MCF 10A (cell line): ENCODE data around the gene CAPZB. TPM values are rescaled to one million over a fixed set of nuclear protein-coding genes. Genes with fewer than 3 reads are reported as not detected.

Experiments used
- BruUV-seq: library from RNA; stranded (reverse); fragments of 400-500 nt; replicated peaks from 2 replicates; lab custom pipeline; 2021; lab: Mats Ljungman, UMichigan
- CTCF ChIA-PET: fragments of 300-600 bp; sonication (Branson Sonifier 250); formaldehyde crosslinking; extraction: SDS; loops from one replicate; lab custom pipeline; 2021; ENCODE audit warnings: antibody characterized with exemption, inconsistent platforms; lab: Yijun Ruan, JAX
- POLR2A ChIA-PET: fragments of 300-600, 350-650 bp; sonication (Branson Sonifier 250); formaldehyde crosslinking; extraction: SDS; loops from one replicate; lab custom pipeline; 2020; ENCODE audit warnings: antibody characterized with exemption, inconsistent platforms; lab: Yijun Ruan, JAX
- DNase-seq: peaks from one replicate; pipeline ENCODE4 v3.0.0-alpha.2; 2018; ENCODE audit not compliant: unreplicated experiment
- H3K27ac Mint-ChIP-seq: one replicate; pipeline ENCODE4 v1.8.0; 2022; ENCODE audit warnings: mild to moderate bottlenecking, low read depth, mixed read lengths; ENCODE audit not compliant: unreplicated experiment
- H3K27me3 Mint-ChIP-seq: one replicate; pipeline ENCODE4 v1.8.0; 2022; ENCODE audit warnings: mixed read lengths; ENCODE audit not compliant: insufficient read depth, unreplicated experiment
- H3K36me3 Mint-ChIP-seq: one replicate; pipeline ENCODE4 v1.8.0; 2022; ENCODE audit warnings: mild to moderate bottlenecking, moderate library complexity, mixed read lengths; ENCODE audit not compliant: insufficient read depth, unreplicated experiment
- H3K4me1 Mint-ChIP-seq: one replicate; pipeline ENCODE4 v1.8.0; 2022; ENCODE audit warnings: mixed read lengths; ENCODE audit not compliant: insufficient read depth, unreplicated experiment
- H3K4me3 Mint-ChIP-seq: one replicate; pipeline ENCODE4 v1.8.0; 2022; ENCODE audit warnings: mild to moderate bottlenecking, moderate library complexity, mixed read lengths; ENCODE audit not compliant: unreplicated experiment
- H3K9me3 Mint-ChIP-seq: one replicate; pipeline ENCODE4 v1.8.0; 2022; ENCODE audit warnings: mixed read lengths; ENCODE audit not compliant: unreplicated experiment
- CTCF ChIP-seq: fragments of 200-600 bp; IDR thresholded peaks from one replicate; pipeline ENCODE4 v1.8.0; 2022; ENCODE audit warnings: antibody characterized with exemption, mild to moderate bottlenecking; ENCODE audit not compliant: unreplicated experiment
- intact Hi-C: fragments of 100-400 bp; cut with micrococcal nuclease; formaldehyde crosslinking; loops from 2 replicates; pipeline ENCODE4 v1.14.1; 2022
- total RNA-seq: library from RNA; stranded (reverse); gene quantifications from 2 replicates; pipeline ENCODE4 v1.2.3, GENCODE V29; 2022

The CAPZB gene
- total RNA-seq, 1 experiment from 2014 or later = 252 TPM

- ChIA-PET POLR2A (interaction anchor here (1.2 to 3.3 kb wide), 2 partner anchors 14 to 20 kb away, joined by 6 to 16 read pairs; no protein-coding TSS in a partner anchor), CTCF (interaction anchor here (0.7 to 1.2 kb wide), 2 partner anchors 39 to 52 kb away, joined by 4 read pairs; no protein-coding TSS in a partner anchor)
- BruUV-seq = no TSS peak
- no peak for DNase-seq
- H3K27ac Mint-ChIP-seq = peak overlapping the region; percentile 41
- H3K4me1 Mint-ChIP-seq = peaks cover 55% of the 10 kb centered on the region
- H3K9me3 Mint-ChIP-seq = no peaks in the 10 kb centered on the region
- intact Hi-C loops = no loop called here
- H3K36me3 Mint-ChIP-seq = peaks cover 18% of the 10 kb centered on the region
- no peak for TF ChIP-seq CTCF
- no peak overlapping the region for H3K4me3 Mint-ChIP-seq
- H3K27me3 Mint-ChIP-seq = no peaks in the 10 kb centered on the region
These were observed 35.7 kb downstream of the CAPZB start for GRCh38 chr1:19449454-19450228.

DNA sequence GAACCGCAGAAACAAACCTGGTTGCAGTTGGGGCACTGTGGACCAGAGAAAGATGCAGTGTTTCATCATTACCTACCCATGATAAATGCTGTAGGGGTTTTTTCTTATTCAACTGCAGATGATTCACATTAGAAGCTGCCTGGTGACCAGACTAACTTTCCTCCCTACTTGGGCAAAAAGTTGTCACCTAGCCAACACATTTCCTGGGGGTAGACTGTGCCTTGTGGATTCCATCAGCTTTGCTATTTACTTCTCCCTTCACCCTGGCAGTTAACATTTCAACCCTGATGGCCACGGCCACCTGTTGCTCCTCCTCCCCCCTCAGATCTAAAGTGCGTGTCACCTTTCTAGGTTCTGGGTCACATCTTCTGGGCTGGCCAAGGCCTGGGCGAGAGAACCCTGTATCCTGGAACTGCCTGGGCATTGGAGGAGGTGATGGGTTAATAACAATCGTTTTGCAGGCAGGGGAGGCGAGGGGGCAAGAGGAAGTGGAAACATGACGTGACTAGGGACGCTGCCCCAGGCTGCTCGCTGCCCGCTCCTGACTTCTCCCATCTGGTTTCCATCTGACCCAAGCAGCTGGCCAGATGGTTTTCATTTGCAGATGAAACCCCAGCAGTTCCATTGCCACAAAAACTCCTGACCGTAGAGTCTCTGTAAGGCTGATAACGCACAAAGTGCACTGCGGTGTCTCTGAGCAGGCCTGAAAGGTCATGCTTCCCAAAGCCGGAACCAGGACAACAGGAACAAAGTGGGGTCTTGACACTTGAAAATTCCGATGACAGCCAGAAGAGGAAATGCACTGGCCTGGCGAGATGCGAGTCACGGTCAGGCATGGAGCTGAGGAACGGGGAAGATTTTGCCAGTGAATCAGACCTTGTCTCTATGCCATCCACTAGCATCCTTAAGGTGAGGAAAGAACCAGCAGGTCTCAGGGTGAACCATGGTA is 36.6 kb downstream of the CAPZB start:
- peak; percentile 83 for DNase-seq
- Mint-ChIP-seq H3K4me3 (no peak overlapping the region), H3K9me3 (no peaks in the 10 kb centered on the region), H3K27me3 (no peaks in the 10 kb centered on the region), H3K36me3 (peaks cover 18% of the 10 kb centered on the region), H3K4me1 (peaks cover 62% of the 10 kb centered on the region), H3K27ac (no peak overlapping the region)
- BruUV-seq = no TSS peak
- CTCF ChIA-PET = interaction anchor here (1.2 to 1.7 kb wide), 2 partner anchors 10 to 40 kb away, joined by 4 read pairs; no protein-coding TSS in a partner anchor
- TF ChIP-seq CTCF = no peak
- intact Hi-C loops = no loop called here
- POLR2A ChIA-PET = interaction anchor here (0.9 to 3.3 kb wide), 4 partner anchors 13 to 211 kb away, joined by 3 to 16 read pairs (median 7); partner anchors contain the start of gene CAPZB

DNA sequence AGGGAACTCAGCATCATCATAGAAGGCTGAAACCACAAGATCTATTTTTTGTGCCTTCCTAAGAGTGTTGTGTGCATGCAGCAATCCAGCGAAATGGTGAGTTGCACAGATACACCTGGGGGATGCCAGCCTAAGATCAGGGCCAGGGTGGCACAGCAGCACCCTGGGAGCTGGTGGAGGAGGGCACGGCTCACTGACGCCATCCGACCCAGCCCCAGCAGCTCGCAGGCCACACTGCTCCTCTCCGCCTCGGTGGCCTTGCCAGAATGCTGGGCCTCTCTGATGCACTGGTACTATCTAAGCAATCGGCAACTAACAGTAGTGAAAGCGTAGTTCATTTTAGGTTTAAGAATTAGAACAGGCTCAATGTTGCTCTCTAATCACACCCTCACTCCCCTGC is 37.8 kb downstream of the CAPZB start:
- peaks cover 57% of the 10 kb centered on the region for H3K4me1 Mint-ChIP-seq
- H3K36me3 Mint-ChIP-seq = peaks cover 24% of the 10 kb centered on the region
- no peaks in the 10 kb centered on the region for H3K9me3 Mint-ChIP-seq
- TF ChIP-seq CTCF = no peak
- intact Hi-C loops = no loop called here
- POLR2A ChIA-PET = interaction anchor here (1.5 to 3.3 kb wide), 2 partner anchors 12 to 39 kb away, joined by 8 to 16 read pairs; partner anchors contain the start of gene CAPZB
- no peaks in the 10 kb centered on the region for H3K27me3 Mint-ChIP-seq
- H3K4me3 Mint-ChIP-seq = no peak overlapping the region
- H3K27ac Mint-ChIP-seq = no peak overlapping the region
- CTCF ChIA-PET = interaction anchor here (0.7 to 1.7 kb wide), 2 partner anchors 9 to 25 kb away, joined by 3 to 4 read pairs; no protein-coding TSS in a partner anchor
- no peak for DNase-seq
- no TSS peak for BruUV-seq
